Testis (tissue), 2 donors: Measurements from ENCODE around the gene THUMPD2.

Source experiments
- CTCF ChIP-seq, 3 experiments: fragments of 450-650 bp in 2 of 3; fragments of 200-600 bp in 1 of 3; sonication (generic) in 1 of 3; IDR thresholded peaks; one replicate each; pipeline ENCODE4 v1.5.1; 2016 to 2019; ENCODE audit warnings: antibody characterized with exemption in 3 of 3, mild to moderate bottlenecking in 2 of 3, moderate library complexity in 1 of 3
- POLR2A ChIP-seq: fragments of 450-650 bp; IDR thresholded peaks from one replicate; pipeline ENCODE4 v1.6.1; 2017; ENCODE audit warnings: antibody characterized with exemption, mild to moderate bottlenecking, moderate library complexity

- TF ChIP-seq POLR2A (no peak), CTCF (IDR thresholded peaks at IDR 0.05) (no peak)
Observed at GRCh38 chr2:39755466-39755865, 23.6 kb downstream of the THUMPD2 start.
